ENCODE measurements around the gene EEFSEC.

The EEFSEC gene

DNA sequence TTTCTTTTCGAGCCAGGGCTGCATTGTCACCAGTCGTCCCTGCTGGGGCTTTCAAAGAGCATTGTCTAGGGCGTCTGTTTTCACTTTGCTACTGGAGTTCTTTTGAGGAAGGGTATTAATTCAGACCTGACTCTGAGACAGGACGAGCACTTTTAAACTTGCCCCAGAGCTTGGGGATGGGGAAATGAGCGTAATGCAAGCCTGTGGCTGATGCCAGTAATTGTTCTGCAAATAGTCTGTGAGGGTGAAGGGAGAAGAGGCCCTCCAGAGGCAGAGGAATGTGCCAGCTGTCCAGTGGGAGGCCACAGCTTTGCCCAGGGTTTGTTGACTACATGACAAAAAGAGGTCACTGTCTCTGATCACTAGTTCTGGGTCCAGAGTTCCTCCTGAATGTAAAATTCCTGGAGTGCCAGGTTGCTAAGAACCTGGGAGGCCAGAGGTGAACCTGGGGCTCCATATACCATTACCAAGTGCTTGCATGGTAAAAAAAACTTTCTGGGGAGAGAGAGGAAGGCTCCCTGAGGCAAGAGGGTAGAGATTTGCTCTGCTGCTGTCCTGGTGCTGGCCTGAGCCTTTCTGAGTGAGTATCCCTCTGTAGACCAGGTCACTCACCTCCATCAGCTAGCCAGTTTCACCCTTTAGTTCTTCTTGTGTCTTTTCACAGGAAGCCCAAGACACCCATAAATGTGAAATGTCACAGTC lies 14.8 kb downstream of the EEFSEC start:
- no peak for DNase-seq (ENCODE audit: extremely low spot score)
- ChIA-PET CTCF (interaction anchor here (0.6 kb wide), 1 partner anchor 58 kb away, joined by 4 read pairs; no protein-coding TSS in a partner anchor), POLR2A (interaction anchor here (1.0 to 1.2 kb wide), 2 partner anchors 14 to 44 kb away, joined by 3 to 4 read pairs; partner anchors contain the start of gene RUVBL1)
- TF ChIP-seq FOXM1 (IDR thresholded peaks at IDR 0.05; ENCODE audit: borderline replicate concordance): no peak
- TF ChIP-seq ELF4 (IDR thresholded peaks at IDR 0.05): no peak
- no peak for TF ChIP-seq TARDBP (IDR thresholded peaks at IDR 0.05)
- TF ChIP-seq FOXA1 (IDR thresholded peaks at IDR 0.05): no peak
- TF ChIP-seq L3MBTL2 (conservative IDR thresholded peaks at IDR 0.05): no peak
- no peak for TF ChIP-seq FOXK2 (IDR thresholded peaks at IDR 0.05)
- no peak for TF ChIP-seq HDGF (IDR thresholded peaks at IDR 0.05; ENCODE audit: borderline replicate concordance)
- TF ChIP-seq CTBP1 (IDR thresholded peaks at IDR 0.05; ENCODE audit: borderline replicate concordance): no peak
- no peak for TF ChIP-seq LEF1 (IDR thresholded peaks at IDR 0.05; ENCODE audit: borderline replicate concordance)
- no peak for TF ChIP-seq SUZ12 (IDR thresholded peaks at IDR 0.05)
- TF ChIP-seq BHLHE40 (IDR thresholded peaks at IDR 0.05; ENCODE audit: borderline replicate concordance): no peak
- TF ChIP-seq ARNT (IDR thresholded peaks at IDR 0.05): no peak
- TF ChIP-seq NFRKB (IDR thresholded peaks at IDR 0.05): no peak
- TF ChIP-seq SP1 (IDR thresholded peaks at IDR 0.05): no peak
- TF ChIP-seq, protein P1, sequence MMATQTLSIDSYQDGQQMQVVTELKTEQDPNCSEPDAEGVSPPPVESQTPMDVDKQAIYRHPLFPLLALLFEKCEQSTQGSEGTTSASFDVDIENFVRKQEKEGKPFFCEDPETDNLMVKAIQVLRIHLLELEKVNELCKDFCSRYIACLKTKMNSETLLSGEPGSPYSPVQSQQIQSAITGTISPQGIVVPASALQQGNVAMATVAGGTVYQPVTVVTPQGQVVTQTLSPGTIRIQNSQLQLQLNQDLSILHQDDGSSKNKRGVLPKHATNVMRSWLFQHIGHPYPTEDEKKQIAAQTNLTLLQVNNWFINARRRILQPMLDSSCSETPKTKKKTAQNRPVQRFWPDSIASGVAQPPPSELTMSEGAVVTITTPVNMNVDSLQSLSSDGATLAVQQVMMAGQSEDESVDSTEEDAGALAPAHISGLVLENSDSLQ (IDR thresholded peaks at IDR 0.05): no peak
- TF ChIP-seq ZNF384 (IDR thresholded peaks at IDR 0.05): no peak

- TF ChIP-seq FOXM1 (IDR thresholded peaks at IDR 0.05; ENCODE audit: borderline replicate concordance) (no peak), ARNT (IDR thresholded peaks at IDR 0.05) (no peak), ZNF384 (IDR thresholded peaks at IDR 0.05) (no peak), LEF1 (IDR thresholded peaks at IDR 0.05; ENCODE audit: borderline replicate concordance) (no peak), ELF4 (IDR thresholded peaks at IDR 0.05) (no peak), SP1 (IDR thresholded peaks at IDR 0.05) (no peak), SUZ12 (IDR thresholded peaks at IDR 0.05) (no peak), FOXA1 (IDR thresholded peaks at IDR 0.05) (no peak), CTBP1 (IDR thresholded peaks at IDR 0.05; ENCODE audit: borderline replicate concordance) (no peak), BHLHE40 (IDR thresholded peaks at IDR 0.05; ENCODE audit: borderline replicate concordance) (no peak), TARDBP (IDR thresholded peaks at IDR 0.05) (no peak), FOXK2 (IDR thresholded peaks at IDR 0.05) (no peak), HDGF (IDR thresholded peaks at IDR 0.05; ENCODE audit: borderline replicate concordance) (no peak), L3MBTL2 (conservative IDR thresholded peaks at IDR 0.05) (no peak), NFRKB (IDR thresholded peaks at IDR 0.05) (no peak)
- TF ChIP-seq, protein P1 (IDR thresholded peaks at IDR 0.05): no peak
- ChIA-PET CTCF (interaction anchor here (1.1 kb wide), 1 partner anchor 16 kb away, joined by 3 read pairs; the partner anchor contains the start of gene EEFSEC), POLR2A (no interaction called here)
- DNase-seq (ENCODE audit: extremely low spot score): no peak
These were observed 15.6 kb downstream of the EEFSEC start for GRCh38 chr3:128168836-128169235.

- CTCF ChIA-PET: interaction anchor here (0.6 to 1.8 kb wide), 3 partner anchors 56 to 329 kb away, joined by 3 to 7 read pairs (median 3); no protein-coding TSS in a partner anchor
- DNase-seq (ENCODE audit: extremely low spot score): peak; percentile 74
- TF ChIP-seq, protein P1 (IDR thresholded peaks at IDR 0.05): no peak
- no peak for TF ChIP-seq SP1 (IDR thresholded peaks at IDR 0.05)
- POLR2A ChIA-PET: no interaction called here
These were observed 17.7 kb downstream of the EEFSEC start for GRCh38 chr3:128170866-128171516.

DNA sequence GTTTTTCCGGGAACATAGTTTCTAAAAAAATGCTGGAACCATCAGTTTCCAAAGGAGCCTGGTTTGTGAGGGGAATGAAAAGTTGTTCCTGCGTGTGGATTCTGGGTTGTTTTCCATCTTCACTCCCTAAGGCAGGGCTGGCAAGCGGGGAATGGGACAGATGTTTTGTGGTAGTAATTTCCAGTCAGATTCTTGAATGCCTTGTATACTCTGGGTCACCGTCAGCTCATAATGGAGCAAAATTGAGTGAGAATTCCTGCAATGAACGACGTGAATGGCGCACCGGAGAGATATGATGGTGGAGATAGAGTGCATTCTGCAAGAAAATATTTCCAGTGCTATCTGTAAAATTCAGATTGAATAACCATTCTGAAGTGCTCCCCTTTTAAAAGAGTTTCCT lies 19.9 kb downstream of the EEFSEC start:
- ChIA-PET POLR2A (no interaction called here), CTCF (interaction anchor here (0.7 kb wide), 1 partner anchor 53 kb away, joined by 4 read pairs; no protein-coding TSS in a partner anchor)
- TF ChIP-seq, protein P1 (IDR thresholded peaks at IDR 0.05): no peak
- no peak for TF ChIP-seq FOXK2 (IDR thresholded peaks at IDR 0.05)
- DNase-seq (ENCODE audit: extremely low spot score): no peak

- POLR2A ChIA-PET: no interaction called here
- no peak for DNase-seq (ENCODE audit: extremely low spot score)
- TF ChIP-seq NFRKB (IDR thresholded peaks at IDR 0.05): no peak
- TF ChIP-seq, protein P1 (IDR thresholded peaks at IDR 0.05): no peak
- no peak for TF ChIP-seq L3MBTL2 (conservative IDR thresholded peaks at IDR 0.05)
- TF ChIP-seq ARNT (IDR thresholded peaks at IDR 0.05): no peak
- no peak for TF ChIP-seq FOXK2 (IDR thresholded peaks at IDR 0.05)
- no peak for TF ChIP-seq SP1 (IDR thresholded peaks at IDR 0.05)
- TF ChIP-seq TARDBP (IDR thresholded peaks at IDR 0.05): no peak
- no peak for TF ChIP-seq ELF4 (IDR thresholded peaks at IDR 0.05)
- TF ChIP-seq ZNF384 (IDR thresholded peaks at IDR 0.05): no peak
- no peak for TF ChIP-seq CTBP1 (IDR thresholded peaks at IDR 0.05; ENCODE audit: borderline replicate concordance)
- TF ChIP-seq SUZ12 (IDR thresholded peaks at IDR 0.05): no peak
- no peak for TF ChIP-seq HDGF (IDR thresholded peaks at IDR 0.05; ENCODE audit: borderline replicate concordance)
- no peak for TF ChIP-seq FOXA1 (IDR thresholded peaks at IDR 0.05)
- TF ChIP-seq LEF1 (IDR thresholded peaks at IDR 0.05; ENCODE audit: borderline replicate concordance): no peak
- TF ChIP-seq BHLHE40 (IDR thresholded peaks at IDR 0.05; ENCODE audit: borderline replicate concordance): no peak
- no peak for TF ChIP-seq FOXM1 (IDR thresholded peaks at IDR 0.05; ENCODE audit: borderline replicate concordance)
- CTCF ChIA-PET: no interaction called here
These were observed 20.6 kb downstream of the EEFSEC start for GRCh38 chr3:128173849-128174248.

Data from HEK293T (cell line).